Measurements from ENCODE around the gene NR2F1-AS1.

The NR2F1-AS1 gene

DNA sequence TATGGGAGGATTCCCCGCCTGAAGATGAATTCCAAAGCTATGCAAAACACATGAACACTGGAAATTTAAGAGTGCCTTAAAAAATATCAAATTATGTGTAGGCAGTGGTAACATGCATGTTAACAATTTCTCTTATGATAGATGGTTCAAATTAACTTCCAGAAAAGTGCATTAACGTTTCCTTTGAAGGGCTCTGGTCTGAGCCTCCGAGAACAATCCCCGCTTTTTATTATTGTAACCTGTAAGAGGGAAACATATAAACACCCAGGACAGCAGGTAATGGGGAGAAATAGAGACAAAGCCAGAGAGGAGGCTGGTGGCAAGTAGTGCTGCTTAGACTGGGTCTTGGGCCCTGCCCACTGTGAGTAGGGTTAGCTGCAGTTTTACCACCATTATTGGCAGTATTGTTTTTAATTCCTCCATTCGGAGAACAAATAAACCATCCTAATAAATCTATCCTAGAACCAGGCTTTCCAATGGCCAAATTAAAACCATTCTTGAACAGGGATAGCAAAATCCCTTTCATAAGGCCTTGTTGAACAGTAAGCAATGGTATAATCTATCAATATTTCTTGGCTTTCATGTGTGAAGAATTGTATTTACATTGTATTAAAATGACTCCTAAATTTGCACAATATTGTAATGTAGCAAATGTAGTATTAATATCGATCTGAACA, 8.3 kb upstream of the NR2F1-AS1 start:
- no peak for DNase-seq

DNA sequence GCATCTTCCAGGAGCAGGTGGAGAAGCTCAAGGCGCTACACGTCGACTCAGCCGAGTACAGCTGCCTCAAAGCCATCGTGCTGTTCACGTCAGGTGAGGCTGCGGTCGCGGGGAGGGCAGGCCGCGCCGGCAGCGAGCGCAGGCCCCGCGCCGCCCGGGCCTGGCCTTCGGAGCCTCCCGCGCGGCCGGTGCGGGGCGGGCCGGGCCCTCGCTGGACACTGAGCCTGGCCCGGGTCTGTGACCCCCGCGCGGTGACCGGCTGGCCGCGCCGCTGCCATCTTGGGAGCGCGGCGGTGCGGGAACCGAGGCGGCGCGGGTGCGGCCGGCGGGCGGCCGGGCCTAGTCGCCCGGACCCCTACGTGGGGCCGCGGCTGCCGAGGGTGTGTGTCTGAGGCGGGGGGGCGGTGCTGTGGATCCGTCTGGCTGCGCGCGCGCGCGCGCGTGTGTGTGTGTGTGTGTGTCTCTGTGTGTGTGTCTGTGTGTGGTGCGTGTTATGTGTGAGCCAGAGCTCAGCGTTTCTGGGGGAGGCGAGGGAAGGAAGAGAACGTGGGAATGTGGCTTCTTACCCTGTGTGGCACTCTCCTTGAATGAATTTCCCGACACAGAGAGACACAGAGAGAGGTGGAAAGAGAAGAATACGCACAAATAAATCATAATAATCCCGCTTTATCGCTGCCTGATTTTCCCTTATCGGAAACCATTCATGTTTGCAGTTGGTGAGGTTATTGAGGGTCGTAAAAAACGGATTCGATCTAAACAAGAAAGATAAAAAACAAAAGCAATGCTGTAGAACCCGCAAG, 7.5 kb upstream of the NR2F1-AS1 start:
- DNase-seq, result no peak

DNA sequence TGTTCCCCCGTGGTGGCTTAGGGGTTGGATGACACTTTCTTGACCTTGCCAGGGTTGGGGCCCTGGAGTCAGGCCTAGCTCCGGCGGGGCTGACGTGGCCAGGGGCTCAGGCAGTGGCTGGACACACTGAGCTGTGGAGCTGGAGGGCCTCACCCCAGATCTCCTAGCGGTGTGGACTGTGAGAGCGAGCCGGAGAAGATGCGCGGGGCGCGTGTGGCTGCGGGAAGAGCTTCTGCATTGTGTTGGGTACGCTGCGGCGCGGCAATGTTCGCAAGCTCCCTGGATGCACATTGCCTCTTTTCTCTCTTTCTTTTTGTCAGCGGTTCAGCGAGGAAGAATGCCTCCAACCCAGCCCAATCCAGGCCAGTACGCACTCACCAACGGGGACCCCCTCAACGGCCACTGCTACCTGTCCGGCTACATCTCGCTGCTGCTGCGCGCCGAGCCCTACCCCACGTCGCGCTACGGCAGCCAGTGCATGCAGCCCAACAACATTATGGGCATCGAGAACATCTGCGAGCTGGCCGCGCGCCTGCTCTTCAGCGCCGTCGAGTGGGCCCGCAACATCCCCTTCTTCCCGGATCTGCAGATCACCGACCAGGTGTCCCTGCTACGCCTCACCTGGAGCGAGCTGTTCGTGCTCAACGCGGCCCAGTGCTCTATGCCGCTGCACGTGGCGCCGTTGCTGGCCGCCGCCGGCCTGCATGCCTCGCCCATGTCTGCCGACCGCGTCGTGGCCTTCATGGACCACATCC, 6.8 kb upstream of the NR2F1-AS1 start:
- DNase-seq, result no peak

DNA sequence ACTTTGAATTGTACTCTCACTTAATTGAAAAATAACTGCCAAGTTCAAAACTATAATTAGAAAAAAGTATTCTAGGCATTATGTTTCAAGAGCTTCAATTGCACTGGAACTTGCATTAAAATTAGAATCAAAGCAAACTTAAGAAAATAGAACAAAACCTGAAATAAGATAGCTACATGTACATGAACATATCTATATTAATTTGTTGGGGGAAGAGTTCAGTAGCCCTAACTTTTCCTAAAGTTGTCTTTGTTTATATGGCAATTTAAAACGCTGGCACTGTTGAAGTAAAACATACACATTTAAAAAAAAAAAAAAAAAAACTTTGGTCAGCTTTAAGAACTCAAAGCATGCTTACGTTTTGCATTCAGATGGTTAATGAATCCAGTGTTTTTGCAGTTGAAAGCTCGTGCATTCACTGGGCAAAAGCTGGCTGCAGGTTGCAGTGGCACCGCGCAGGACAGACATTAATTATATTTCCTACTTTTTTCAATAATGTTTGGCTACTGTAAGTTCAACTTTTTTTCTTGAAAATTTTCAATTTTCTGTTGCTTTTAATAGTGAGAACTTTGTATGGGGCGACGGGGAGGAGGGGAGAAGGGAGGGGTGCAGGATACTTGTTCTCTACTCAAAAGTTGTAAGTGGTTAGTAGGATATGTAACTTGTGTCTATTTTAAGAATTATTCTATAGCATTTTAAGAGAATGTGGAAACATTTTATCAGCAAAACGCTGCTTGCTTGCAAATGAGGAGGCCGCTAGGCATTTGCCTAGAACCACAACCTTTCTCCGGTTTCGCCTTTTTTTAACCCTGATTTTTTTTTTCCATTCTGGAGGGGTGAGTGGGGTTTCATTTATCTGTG, 5.9 kb upstream of the NR2F1-AS1 start:
- DNase-seq, result no peak

DNA sequence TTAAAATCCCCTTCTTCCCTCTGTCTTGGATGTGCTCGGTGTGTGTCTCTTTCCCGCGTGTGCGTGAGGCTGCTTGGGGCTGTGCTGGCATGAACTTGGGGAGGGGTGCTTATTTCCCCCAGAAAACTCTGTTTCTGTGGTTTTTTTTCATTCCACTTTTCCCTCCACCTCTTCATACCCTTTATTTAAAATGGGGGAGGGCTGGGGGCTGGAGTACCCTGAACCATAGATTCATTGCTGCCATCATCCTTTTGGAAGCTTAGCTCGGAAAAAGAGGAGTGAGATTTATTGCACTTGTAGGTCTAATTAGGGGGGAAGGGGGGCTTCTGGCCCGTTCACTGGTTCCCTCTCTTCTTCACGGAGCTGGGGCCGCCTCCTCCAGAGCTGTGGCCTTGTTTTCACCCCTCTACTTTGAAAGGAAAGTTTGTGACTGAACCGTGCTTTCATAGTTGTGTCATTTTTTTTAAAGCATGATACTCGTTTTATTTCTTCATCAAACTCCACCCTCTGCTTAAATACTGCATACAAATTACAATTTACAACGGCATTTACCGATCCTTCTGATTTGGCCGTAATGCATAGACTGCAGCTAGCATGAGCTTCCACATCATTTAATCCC, 4.9 kb upstream of the NR2F1-AS1 start:
- DNase-seq, result peak; percentile 24

DNA sequence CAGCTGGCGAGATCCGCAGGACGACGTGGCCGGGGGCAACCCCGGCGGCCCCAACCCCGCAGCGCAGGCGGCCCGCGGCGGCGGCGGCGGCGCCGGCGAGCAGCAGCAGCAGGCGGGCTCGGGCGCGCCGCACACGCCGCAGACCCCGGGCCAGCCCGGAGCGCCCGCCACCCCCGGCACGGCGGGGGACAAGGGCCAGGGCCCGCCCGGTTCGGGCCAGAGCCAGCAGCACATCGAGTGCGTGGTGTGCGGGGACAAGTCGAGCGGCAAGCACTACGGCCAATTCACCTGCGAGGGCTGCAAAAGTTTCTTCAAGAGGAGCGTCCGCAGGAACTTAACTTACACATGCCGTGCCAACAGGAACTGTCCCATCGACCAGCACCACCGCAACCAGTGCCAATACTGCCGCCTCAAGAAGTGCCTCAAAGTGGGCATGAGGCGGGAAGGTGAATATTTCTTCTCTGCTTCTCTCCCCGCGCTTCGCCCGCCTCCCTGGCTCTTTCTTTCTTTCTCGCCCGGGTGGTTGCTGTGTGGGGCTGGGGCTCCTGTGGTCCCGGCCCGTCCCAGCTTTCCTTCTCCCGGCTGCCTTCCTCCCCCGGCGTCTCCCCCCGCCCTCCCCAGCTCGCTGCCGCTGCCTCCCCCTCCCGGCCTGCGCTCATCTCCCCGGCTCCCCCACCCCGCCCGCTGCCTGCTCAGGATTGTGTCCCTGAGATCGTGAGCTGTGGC, 4.2 kb upstream of the NR2F1-AS1 start:
- peak; percentile 58 for DNase-seq

DNA sequence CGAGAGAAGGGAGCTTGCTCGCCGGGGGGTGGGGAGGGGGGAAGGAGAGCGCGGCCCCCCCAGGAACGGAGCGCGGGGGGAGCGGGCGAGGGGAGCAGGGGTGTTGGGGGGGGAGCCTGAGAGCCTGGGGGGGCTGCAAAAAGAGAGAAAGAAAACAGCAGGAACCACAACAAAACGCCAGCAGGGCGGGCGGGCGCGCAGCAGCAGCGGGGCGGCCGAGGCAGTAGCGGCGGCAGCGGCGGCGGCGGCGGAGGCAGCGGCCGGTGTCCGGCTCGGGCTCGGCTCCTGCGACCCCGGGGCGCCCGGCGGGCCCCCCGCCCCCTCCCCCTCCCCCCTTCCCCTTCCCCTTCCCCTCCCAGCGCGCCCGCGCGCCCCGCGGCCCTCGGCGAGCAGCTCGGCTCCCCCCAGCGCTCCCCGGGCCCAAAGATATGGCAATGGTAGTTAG, 3.6 kb upstream of the NR2F1-AS1 start:
- no peak for DNase-seq

DNA sequence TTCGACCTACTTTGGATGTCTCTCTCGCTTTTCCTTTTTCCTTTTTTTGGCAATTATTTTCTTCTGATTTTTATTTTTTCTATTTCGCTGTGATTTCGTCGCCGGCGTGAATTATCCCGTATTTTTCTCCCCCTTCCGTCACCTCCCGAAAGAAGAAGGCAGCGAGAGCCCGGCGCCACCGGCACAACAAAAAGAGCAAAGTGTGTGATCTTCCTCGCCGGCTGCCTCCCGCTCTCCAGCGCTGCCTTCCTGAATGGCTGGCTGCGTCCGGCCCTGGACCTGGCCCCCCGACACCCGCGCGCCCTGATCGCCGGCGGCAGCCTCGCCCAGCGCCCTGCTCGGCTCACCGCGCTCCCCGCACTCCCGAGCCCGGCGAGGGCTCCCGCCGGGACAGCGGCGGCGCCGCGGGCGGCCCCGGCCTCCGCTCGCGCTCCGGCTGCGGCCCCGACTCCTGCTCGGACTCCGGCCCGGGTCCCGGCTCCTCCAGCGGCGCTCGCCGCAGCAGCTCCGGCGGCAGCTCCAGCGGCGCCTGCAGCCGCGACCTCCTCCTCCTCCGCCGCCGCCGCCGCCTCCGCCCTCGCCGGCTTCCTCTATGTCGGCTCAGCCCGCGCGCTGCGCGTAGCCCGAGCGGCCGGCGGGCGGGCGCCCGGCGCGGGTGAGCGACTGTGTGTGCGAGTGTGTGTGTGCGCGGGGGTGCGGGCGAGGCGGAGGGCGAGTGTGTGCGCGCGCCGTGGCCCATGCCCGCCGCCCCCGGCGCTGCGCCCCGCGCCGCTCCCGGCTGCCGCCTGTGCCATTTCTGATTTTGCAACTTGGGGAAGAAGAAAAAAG, 3.0 kb upstream of the NR2F1-AS1 start:
- DNase-seq, result peak; percentile 73

DNA sequence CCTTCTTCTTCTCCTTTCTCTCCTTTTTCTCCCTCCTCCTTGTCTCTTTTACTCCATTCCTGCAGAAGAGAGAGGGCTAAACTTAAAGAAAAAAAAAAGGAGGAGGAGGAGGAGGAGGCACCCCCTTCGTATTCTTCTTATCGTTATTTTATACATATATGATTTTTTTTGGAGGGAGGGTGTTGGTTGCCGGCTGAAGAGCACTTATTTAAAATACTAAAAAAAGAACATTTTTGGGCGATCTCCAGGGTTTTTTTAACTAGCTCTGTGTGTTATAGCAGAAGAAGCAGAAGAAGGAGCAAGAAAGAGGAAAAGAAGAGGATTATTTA, 2.4 kb upstream of the NR2F1-AS1 start:
- peak; percentile 19 for DNase-seq

DNA sequence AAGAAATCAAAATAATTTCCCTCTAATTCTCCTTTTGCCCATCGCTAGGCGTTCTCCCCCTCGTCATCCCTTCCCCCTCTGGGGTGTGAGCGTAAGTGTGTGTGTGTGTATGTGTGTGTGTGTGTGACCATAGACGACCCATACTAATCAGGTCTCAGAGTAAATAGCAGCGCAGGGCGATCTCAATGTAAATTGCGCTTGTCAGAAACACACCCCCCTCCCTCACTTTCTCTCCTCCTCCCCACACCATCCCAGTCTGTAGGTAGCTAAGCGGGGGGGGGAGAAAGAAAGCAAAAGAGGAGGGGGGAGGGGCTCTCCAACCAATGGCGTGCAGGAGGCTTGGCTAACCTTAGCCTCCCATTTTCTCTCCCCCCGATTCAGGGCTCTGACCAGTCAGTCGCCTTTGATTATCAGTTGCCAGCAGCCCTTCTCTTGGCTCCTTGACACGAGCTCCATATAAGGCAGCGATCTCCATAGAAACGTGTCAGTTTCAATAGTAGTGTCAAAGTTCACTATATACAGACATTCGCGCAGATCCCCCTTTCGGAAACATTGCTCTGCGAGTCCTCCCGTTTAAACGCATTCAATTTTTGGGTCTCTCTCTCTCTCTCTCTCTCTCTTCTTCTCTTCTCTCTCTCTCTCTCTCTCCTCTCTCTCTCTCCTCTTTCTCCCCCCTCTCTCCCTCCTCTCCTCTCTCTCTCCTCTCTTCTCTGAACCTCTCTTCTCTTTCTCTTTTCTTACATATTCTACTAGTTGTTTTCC, 1.8 kb upstream of the NR2F1-AS1 start, which contains the start of gene NR2F1:
Gene NR2F1 (plus strand): TSS at position 546 of the 762 bp plus-strand sequence. CDS start 1,802 bp downstream, outside the sequence.
- peak; percentile 97 for DNase-seq

DNA sequence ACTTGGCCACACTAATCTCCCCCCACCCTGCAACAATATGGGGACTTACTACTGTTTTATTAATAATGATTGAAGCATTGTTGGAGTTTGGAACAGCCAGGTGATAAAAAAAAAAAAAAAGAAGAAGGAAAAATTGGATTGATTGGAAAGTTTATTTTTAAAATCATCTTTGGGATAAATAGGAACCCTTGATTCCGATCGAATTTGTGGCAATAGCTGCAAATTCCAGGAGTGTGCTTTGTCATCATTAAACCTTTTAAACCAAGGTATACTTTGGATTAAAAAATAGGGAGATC, 1.1 kb upstream of the NR2F1-AS1 start:
- DNase-seq, result no peak

DNA sequence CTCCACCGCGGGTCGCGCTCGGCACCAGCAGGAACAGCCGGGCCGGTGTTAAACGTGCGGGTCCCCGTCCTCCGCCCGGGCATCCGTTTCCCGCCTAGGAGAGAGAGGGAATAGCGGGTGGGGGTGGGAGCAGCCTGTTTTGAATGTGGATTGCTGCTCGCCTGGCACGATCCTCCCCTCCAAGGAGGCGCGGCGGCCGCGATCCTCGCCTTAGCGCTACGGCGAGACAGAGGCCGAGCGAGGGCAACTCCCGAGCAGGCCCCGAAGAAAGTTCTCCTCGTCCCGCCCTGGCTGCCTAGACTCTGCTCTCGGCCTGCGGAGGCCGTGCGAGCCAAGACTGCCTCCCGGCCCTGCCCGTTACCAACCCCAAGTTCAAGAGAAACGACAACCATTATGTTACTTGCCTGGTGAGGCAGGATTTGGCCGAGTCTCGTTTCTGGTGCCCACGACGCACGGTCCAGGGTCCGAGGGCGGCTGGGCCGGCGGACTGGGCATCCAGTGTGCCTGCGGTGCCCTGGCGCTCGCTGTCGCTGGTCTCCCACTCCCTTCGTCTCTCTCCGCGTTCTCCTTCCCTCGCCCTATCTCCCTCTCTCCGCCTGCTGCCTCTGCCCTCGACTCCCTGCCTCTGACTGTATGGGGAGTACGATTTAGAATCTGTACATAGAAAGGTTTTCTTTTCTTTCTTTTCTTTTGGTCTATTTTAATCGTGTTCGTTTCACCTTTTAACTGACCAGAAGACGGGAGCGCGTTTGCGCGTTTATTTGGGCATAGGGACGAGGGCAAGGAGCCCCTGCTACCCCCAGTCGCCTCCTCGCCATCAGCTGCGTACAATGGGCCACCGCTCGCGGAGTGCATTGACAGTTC, 724 bp downstream of the NR2F1-AS1 start:
- peak; percentile 64 for DNase-seq

DNA sequence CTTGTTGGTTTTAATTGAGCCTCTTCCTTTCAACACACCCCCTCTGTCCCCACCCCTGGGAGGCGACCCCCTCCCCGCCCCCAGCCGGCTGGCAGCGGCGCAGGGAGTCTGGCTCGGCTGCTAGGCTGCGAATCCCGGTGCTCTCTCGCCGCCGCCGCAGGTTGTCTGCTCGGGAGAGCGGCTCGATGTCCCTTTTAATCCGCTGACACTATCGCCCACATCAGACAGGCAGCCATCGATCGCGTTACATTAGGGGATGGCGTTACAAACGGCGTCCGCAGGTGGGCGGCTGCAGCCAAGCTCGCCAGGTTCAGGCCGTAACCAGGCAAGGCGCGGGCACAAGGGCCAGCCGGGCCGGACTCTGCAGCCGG, 1.3 kb downstream of the NR2F1-AS1 start:
- no peak for DNase-seq

DNA sequence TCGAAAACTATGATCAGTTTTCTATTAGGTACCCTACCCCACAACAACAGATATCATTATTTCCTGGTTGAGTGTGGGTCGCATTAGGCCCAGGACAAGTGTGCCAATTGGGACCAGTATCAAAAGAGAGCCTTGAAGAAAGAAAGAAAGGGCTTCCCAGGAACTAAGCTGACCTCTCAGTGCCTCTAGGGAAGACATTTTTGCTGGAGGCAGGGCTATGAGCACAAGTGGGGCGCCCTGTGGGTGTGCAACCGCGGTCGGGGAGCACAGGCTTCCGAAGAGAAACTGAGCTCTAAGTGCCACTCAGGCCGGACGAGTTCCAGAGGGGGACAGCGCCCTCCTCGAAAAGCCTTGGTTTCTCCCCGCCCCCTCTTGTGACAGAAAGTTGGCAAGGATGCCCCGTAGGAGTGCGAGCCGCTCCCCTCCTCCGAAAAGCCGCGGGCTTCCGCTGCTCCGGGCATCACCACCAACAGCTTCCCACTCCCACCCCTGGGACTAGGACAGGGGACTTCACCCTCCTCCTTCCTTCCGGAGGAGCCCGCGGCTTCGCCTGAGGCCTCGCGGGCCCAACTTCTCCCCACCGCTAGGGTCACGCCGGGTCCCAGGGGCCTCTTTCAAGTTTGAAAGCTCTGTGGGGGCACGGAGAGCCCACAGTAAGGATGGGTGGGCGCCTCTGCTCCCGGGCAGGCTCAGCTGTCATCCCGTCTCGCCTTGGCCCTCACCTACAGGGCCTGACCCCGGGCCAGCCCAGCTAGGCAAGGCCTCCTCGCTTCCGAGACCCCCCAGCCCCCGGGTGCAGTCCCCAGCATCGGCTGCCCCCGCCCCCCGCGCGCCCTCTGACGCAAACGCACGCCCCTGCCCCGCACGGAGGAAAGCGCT, 2.0 kb downstream of the NR2F1-AS1 start:
- peak; percentile 67 for DNase-seq

DNA sequence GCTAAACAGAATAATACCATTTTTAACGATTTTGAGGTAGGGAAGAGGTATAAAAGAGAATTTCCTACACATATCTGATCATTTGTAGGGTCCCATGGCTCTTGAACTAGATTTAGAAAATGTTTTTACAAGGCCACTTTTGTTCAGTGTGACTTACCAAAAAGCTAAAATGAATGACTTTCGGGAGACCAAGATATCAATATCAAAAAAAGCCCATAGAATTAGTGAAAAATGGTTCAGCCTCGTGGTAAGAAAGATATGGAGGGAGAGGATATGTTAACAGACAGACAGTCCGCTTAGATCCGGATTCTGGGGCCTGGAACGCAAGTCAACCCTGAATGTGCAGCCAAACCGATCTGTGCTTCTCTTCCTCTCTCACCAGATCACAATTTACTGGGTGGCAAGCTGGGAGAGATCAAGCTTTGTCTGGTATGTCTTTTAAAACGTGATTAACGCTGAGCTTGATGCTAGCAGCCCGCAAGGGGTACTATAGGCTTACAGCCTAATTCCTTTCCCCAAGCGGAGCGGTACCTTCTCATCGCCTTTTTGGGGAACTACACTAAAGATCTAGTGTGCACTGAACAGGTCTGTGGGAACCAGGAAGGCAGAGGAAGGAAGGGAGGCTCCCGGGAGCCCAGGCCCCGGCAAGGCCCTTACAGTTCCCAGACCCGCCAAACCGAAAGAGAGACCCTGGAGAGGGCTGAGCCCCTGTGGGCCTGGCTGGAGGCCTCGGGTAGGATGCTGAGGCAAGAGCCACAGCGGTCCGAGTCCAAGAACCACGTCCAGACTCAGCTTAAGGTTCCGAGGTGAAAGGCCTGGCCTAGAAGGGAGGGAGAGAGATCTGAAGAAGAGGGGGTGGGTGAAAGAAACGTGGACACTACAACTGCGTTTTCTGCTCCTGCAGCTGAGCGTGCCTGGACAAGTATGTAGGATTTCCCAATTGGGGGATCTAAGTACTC, 2.9 kb downstream of the NR2F1-AS1 start:
- no peak for DNase-seq

DNA sequence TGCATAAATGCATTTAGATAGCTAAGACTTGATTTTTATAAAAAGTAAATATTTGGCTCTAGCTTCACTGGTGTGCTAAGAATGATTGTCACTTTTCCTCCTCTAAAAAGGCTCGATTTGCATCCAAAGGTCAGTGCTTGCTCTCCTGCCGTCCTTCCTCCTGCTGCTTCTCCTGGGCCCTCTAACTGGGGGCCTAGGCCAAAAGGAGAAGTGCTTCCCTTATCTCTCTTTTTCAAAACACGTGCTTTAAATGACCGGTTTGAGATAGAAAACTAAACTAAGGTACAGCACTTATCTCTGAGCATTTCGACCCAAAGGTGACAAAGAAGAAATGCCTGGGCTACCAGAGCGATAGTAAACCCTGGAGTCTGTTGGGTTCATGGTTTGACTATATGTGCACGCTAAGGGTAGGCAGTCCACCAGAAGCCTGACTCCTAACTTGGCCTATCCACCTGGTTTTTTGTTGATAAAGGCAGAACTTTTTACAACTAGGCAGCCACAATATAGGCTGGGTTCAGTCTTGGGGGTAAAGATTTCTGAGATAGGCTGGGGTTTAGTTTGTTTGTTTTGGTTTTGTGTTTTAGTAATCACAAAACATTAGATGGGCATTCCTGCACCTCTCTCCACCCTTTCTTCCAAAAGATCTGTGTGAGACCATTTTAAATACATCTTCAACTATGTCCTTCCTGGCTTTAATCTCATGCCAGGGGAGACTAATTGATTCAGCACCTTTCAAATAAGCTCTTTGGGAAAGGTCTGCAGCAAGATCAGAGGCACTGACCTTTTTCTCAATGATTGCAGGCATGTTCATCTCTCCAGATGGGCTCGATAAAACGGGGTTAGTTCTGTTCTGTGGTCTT, 3.8 kb downstream of the NR2F1-AS1 start:
- no peak for DNase-seq

Data from EL (cell line).